ENCODE results near the gene ANGPT4. TPM values are rescaled to one million over a fixed set of nuclear protein-coding genes. Genes with fewer than 3 reads are reported as not detected.

Gene ANGPT4
- total RNA-seq, 1 donor from 2014 or later = not detected

DNA sequence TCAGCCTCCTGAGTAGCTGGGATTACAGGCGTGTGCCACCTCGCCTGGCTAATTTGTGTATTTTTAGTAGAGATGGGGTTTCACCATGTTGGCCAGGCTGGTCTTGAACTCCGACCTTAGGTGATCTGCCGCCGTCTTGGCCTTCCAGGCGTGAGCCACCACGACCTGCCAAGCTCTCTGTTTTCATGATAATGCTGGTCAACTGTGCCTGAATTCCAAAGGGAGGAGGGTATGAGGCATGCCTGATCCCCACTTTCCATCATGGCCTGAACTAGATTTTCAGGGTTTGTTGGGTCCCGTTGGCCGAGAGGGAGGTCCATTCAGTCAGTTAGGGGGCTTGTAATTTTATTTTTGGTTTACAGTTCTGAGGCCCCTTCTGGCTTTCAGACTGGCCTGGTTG, 28.0 kb upstream of the ANGPT4 start:
- intact Hi-C loops (cut with micrococcal nuclease) = no loop called here

DNA sequence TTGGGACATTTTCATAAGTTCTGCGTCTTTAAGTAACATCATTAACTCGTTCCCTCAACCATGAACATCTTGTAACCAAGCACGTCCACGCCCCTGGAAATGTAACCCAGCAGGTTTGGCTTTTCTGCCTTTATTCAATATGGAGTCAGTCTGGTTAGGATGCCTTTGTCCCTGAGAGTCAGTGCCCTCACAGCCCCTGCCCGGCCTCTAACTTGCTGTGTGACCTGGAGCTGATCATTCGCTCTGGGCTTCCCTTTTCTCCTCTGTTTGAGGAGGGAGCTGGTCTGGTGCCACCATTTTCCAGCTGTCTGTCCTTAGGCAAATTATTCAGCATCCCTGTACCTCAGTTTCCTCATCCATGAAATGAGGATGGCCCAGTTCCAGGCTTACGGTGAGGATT, 26.5 kb upstream of the ANGPT4 start:
- intact Hi-C loops (cut with micrococcal nuclease) = no loop called here

GRCh38 chr20:940926-941325, 24.8 kb upstream of the ANGPT4 start:
- intact Hi-C loops (cut with micrococcal nuclease) = no loop called here

- intact Hi-C loops (cut with micrococcal nuclease) = no loop called here
These were observed 23.5 kb upstream of the ANGPT4 start for GRCh38 chr20:939606-940005.

GRCh38 chr20:934186-934840, 18.2 kb upstream of the ANGPT4 start:
- intact Hi-C loops (cut with micrococcal nuclease) = no loop called here

- intact Hi-C loops (cut with micrococcal nuclease) = no loop called here
These were observed 16.9 kb upstream of the ANGPT4 start for GRCh38 chr20:933029-933428.

GRCh38 chr20:931401-931800, 15.3 kb upstream of the ANGPT4 start:
- intact Hi-C loops (cut with micrococcal nuclease) = no loop called here

- intact Hi-C loops (cut with micrococcal nuclease) = no loop called here
These were observed 10.5 kb upstream of the ANGPT4 start for GRCh38 chr20:926670-927069.

GRCh38 chr20:925516-925915, 9.4 kb upstream of the ANGPT4 start:
- intact Hi-C loops (cut with micrococcal nuclease) = no loop called here

- intact Hi-C loops (cut with micrococcal nuclease) = no loop called here
These were observed 8.5 kb upstream of the ANGPT4 start for GRCh38 chr20:924639-925038.

GRCh38 chr20:922781-923180, 6.6 kb upstream of the ANGPT4 start:
- intact Hi-C loops (cut with micrococcal nuclease) = no loop called here

GRCh38 chr20:921068-921467, 4.9 kb upstream of the ANGPT4 start:
- intact Hi-C loops (cut with micrococcal nuclease) = no loop called here

DNA sequence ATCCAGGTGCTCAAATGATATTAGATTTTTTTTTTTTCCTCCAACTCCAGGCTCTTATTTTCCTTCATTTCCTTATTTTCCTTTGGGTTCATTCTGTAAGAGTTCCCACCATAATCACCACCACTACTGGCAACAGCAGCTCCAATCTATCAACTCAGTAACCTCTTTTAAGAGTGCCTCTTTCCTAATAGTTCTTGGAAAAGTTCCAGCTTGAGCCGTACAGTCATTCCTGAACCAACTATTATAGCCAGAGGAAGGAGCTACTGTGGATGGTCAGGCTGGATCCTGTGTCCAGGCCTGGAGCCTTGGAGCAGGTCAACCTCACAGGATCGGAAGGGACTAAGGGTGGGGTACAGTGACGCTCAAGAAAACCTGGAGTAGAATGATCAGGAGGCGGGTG, 4.2 kb upstream of the ANGPT4 start:
- intact Hi-C loops (cut with micrococcal nuclease) = no loop called here

GRCh38 chr20:919491-919916, 3.4 kb upstream of the ANGPT4 start:
- intact Hi-C loops (cut with micrococcal nuclease) = no loop called here

DNA sequence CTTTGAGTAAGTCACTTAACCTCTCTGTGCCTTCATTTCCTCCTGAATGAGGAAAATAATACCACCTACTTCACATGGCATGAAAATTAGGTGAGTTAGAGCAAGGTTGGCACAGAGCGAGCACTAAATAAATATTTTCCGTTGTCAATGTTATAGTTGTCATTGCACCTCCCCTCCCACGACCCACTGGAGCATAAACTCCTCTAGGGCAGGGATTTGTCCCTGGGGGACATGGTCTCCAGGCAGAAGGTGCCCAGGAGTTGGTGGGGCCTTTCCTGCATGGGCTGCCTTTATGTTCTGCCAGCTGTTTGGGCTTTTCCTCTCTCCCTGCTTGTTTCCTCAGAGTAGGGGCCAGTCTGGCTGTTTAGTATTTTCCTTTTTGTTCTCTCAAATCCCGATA, 1.3 kb upstream of the ANGPT4 start:
- intact Hi-C loops (cut with micrococcal nuclease) = no loop called here

DNA sequence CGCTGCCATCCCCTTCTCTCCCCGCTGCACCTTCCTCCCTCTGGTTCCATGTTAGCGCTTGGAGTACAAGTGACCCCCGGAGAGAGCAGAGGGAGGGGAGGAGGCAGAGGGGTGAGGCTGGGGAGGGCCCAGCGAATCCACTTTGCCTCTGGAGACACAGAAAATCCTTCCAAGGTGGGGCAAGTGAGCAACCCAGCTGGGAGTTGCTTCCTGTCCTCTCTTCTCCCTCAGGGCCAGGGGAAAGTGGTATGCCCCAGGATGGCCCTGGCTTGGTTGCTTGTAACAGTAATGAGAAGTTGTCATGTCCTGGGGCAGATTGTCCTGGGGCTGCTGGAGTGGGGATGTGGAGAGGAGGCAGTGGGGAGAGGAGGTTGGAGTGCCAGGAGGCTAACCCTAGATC, 691 bp upstream of the ANGPT4 start:
- intact Hi-C loops (cut with micrococcal nuclease) = no loop called here

DNA sequence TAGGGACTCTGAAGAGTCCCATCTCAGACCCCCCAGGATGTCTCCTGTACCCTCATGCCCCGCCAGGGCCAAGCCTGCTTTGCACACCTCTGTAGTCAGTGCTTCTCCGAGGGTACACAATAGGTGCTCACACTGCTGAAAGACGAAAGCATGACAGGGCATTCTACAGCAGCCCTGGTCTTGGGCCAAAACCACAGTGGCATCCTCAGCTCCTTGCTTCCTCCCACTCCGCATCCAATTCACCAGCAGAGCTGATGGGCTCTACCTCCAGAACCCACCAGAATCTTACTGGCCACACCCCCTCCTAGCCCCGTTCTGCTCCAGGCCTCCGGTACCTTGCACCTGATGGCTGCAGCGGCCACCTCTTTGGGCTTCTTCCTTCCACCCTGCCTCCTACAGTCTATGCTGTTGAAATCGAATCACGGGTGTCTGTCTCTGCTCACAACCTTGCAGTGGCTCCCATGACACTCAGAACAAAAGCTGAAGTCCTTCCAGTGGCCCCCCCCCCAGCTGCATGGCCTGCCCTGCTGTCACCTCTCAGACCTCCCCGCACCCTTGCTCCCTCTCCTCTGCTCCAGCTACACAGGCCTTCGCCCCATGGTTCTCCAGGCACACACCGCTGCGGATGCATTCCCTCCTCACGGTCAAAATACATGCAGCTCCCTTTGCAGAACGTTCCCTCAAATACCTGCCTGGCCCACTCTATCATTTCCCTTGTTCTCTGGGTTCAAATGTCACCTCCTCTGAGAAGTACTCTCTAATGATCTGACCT, 1.2 kb downstream of the ANGPT4 start:
- intact Hi-C loops (cut with micrococcal nuclease) = no loop called here

GRCh38 chr20:913306-913849, 2.8 kb downstream of the ANGPT4 start:
- intact Hi-C loops (cut with micrococcal nuclease) = no loop called here

DNA sequence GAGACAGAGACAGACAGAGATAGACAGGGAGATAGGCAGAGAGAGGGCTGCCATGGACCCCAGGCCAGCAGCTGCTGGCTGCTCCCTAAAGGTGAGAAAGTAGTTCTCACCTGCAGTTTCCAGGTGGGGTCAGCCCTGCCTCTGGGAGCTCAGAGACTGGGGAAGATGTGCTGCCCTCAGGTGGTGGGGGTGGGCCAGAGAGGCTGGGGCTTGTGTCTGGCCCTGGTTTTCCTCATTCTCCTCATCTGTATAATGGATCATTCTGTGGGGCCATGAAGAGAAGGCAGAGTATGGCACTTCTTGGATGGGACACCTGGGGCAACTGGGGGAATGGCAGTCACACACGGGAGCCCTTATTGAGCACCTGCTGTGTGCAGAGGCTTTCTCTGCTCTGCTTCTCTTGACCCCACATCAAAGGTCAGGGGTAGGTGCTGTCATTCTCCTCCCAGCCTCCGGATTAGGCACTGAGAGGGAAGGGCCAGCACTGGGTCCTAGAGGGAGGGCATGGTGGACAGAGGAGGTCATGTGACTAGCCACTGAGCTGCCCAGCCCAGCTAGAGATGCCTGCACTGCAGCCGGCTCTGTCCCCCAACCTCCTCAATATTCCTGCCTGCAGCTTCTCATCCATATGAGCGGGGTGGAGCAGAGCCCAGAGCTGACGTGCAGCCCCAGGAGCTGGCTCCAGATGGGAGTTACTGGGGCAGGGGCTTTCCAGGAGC, 4.1 kb downstream of the ANGPT4 start:
- intact Hi-C loops (cut with micrococcal nuclease) = loop anchor here (1.0 kb wide), 1 partner anchor 93 kb away; no protein-coding TSS in a partner anchor

DNA sequence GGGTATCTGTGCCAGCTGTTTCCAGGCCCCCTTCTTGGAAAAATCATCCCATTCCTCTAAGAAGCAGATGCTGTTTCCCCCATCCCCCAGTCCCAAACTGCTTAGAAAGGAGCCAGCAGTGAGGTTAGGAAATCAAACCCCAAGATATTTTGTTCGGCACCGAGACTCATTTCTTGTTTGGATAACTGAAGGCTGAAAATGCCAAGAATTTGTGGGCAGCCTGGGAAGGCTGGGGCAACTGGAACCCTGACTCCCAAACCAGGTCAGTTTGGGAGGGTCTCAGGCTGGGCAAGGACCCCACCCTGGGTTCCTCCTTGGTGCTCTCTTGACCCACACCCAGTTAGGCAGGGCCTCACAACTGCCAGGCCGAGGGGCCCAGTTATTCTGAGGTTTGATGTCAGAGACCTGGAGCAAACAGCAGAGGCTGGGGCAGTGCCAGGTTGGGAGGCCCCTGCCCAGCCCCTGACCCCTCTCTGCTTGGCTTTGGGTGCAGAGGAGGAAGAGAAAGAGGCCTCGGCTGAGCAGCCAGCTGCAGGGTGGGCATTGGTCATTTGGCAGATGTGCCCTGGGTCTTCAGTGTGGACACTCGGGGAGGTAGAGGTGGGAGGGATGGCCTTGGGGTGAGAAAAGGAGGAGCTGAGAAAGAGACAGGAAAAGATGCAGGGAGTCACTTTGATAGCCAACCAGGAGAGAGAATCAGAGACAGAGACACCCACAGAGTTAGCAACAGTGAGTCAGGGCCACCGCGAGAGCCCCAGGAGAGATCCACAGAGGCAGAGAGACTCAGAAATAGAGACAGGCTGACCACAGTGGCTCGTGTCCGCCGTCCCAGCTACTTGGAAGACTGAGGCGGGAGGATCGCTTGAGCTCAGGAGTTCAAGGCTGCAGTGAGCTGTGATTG, 5.0 kb downstream of the ANGPT4 start:
- intact Hi-C loops (cut with micrococcal nuclease) = loop anchor here (1.0 kb wide), 1 partner anchor 92 kb away; no protein-coding TSS in a partner anchor
